Natural killer cell treated with Interleukin-12 subunit alpha and Interleukin-12 subunit beta and Interleukin-15 and Interleukin-18, amount 100 ng/mL, for 72 hours (primary cell): ENCODE measurements around the gene ETNK1. TPM values are rescaled to one million over a fixed set of nuclear protein-coding genes. Genes with fewer than 3 reads are reported as not detected.
A peak's percentile ranks its signal among the peaks of the same experiment; 100 is the strongest.

Source experiments
- ATAC-seq, 2 donors: fragments of 150-1000 bp; cut with Tn5 transposase in 1 of 2; sonication (Bioruptor Pico), chemical (Tn5 transposase) in 1 of 2; 2 replicates each; pipeline ENCODE4 v1.10.0; 2021
- DNase-seq: peaks from one replicate; pipeline ENCODE4 v3.0.0; 2022; ENCODE audit warnings: low spot score
- H3K27ac Mint-ChIP-seq, 2 donors: 1 replicate in 1 of 2; 2 replicates in 1 of 2; pipeline ENCODE4 v1.8.0; 2022; ENCODE audit warnings: mixed read lengths in 2 of 2, mild to moderate bottlenecking in 1 of 2, moderate library complexity in 1 of 2
- H3K27me3 Mint-ChIP-seq, 2 donors: 1 replicate in 1 of 2; 2 replicates in 1 of 2; pipeline ENCODE4 v1.8.0; 2022; ENCODE audit warnings: mixed read lengths in 2 of 2
- H3K36me3 Mint-ChIP-seq: one replicate; pipeline ENCODE4 v1.8.0; 2022; ENCODE audit warnings: mixed read lengths
- H3K4me1 Mint-ChIP-seq, 2 donors: 1 replicate in 1 of 2; 2 replicates in 1 of 2; pipeline ENCODE4 v1.8.0; 2022; ENCODE audit warnings: low read depth in 2 of 2, mixed read lengths in 2 of 2, mild to moderate bottlenecking in 1 of 2
- H3K4me3 Mint-ChIP-seq: one replicate; pipeline ENCODE4 v1.8.0; 2022; ENCODE audit warnings: mixed read lengths
- H3K9me3 Mint-ChIP-seq: 2 replicates; pipeline ENCODE4 v1.8.0; 2022; ENCODE audit warnings: mixed read lengths
- total RNA-seq, 2 donors: library from RNA; stranded (reverse); gene quantifications; one replicate each; pipeline ENCODE4 v1.2.3, GENCODE V29; 2022

ETNK1 gene
- total RNA-seq, 2 donors from 2014 or later, result 96.3 to 101 TPM

DNA sequence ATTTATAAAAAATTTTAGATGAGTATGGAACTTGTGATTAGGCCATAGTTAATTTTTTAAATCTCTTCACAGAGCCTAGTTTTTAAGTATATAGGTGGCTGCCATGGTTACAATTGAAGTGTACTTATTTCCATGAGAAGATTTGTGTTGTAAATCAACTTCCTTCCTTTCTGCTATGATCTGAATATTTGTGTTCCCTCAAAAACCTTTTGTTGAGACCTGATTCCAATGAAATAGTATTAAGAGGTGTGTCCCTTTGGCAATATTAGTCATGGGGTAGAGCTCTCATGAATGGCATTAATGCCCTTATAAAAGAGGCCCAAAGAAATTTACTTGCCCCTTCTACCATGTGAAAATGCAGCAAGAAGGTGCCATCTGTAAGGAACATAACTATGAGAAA is 28.8 kb downstream of the ETNK1 start:
- ATAC-seq (no peak), DNase-seq (no peak)
- Mint-ChIP-seq H3K4me1 (peaks cover 35 to 50% of the 10 kb centered on the region in 2 donors), H3K36me3 (peaks cover 10% of the 10 kb centered on the region), H3K4me3 (no peak overlapping the region), H3K27me3 (no peaks in the 10 kb centered on the region), H3K9me3 (no peaks in the 10 kb centered on the region), H3K27ac (peak overlapping the region in 1 of 2 donors; percentile 22)

DNA sequence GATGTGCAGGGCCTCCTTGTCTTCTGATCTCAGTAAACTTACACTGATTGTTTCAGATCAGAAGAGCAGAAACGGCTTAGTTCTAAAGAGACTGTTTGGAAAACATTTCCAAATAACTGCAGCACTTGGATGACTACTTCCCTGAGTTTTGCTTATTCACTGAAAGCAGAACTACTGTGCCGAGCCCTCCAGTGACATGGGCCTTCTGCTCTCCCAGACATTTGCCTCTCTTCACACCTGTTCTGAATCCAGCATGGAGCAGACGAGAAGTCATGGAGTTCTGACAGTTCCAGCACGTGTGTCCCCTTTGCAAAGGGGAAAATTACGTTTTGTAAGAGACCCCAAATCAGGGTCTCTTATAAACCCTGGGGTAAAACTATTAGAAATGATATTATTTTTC is 31.4 kb downstream of the ETNK1 start:
- H3K27me3 Mint-ChIP-seq, result no peaks in the 10 kb centered on the region
- peaks cover 21% of the 10 kb centered on the region for H3K36me3 Mint-ChIP-seq
- no peak for DNase-seq
- H3K4me1 Mint-ChIP-seq, result peaks cover 29 to 39% of the 10 kb centered on the region in 2 donors
- no peak for ATAC-seq
- H3K4me3 Mint-ChIP-seq, result no peak overlapping the region
- no peaks in the 10 kb centered on the region for H3K9me3 Mint-ChIP-seq
- peak overlapping the region in 1 of 2 donors; percentile 38 for H3K27ac Mint-ChIP-seq

DNA sequence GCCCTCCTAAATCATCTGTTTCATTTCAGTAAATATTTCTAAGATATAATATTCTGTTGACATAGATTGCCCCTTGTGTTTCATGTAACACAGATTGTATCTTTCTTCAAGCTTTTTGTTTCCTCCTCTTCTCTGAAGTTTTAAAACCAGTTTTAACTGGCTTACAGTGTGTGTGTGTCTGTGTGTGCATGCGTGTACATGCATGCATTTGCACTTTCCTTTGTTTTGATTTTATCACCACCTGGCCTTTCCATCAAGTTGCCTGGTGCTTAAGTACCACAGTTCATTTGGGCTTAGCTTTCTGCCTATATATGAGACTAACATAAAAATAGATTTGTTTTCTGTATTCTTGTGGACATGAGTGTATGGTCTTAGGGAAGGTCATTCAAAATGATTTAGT is 31.9 kb downstream of the ETNK1 start:
- peaks cover 28 to 37% of the 10 kb centered on the region in 2 donors for H3K4me1 Mint-ChIP-seq
- peaks cover 18% of the 10 kb centered on the region for H3K36me3 Mint-ChIP-seq
- H3K9me3 Mint-ChIP-seq, result no peaks in the 10 kb centered on the region
- no peaks in the 10 kb centered on the region for H3K27me3 Mint-ChIP-seq
- no peak for ATAC-seq
- H3K4me3 Mint-ChIP-seq, result no peak overlapping the region
- H3K27ac Mint-ChIP-seq, result peak overlapping the region in 1 of 2 donors; percentile 38
- DNase-seq, result no peak

DNA sequence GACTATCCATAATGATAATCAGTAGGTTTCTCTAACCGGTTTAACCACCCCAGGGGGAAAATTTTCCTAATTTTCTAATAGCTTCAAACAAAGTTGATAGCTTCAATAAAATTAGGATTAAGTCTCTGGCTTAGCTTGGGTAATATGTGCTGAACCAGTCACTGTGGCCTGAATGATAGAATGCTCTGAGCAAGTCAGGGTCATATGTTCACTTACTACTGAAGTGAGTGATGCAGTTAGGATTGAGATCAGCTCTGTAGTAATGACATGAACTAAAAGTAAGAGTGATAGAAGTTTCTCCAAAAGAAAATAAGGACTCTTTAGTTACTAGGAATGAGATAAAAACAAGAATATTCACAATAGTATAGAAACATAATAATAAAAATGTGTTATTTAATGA is 32.6 kb downstream of the ETNK1 start:
- Mint-ChIP-seq H3K4me1 (peaks cover 26 to 31% of the 10 kb centered on the region in 2 donors), H3K9me3 (no peaks in the 10 kb centered on the region), H3K27me3 (no peaks in the 10 kb centered on the region), H3K36me3 (peaks cover 15% of the 10 kb centered on the region), H3K4me3 (no peak overlapping the region), H3K27ac (peak overlapping the region; percentile 38 to 74)
- ATAC-seq (peak in 1 of 2 donors; percentile 77), DNase-seq (no peak)

DNA sequence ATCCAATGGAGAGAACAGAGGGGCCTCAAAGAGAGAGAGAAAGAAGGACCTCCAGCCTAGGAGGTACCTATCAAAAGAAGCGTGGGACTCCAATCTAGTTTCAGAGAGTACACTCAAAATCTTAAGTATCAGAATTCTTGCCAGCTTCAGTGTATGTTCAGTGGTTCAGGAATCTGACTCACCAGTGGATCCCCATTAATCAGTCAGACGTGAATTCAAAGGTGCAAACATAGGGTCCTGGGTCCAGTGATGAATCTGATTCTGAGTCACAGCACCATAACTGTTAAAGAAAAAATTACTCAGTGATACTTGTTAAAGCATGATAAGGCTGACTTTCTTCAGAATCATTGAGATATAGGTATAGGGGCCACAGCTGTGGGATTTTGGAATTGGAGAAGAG is 33.2 kb downstream of the ETNK1 start:
- peak overlapping the region; percentile 38 to 74 for H3K27ac Mint-ChIP-seq
- DNase-seq (no peak), ATAC-seq (peak; percentile 75 to 91)
- no peaks in the 10 kb centered on the region for H3K27me3 Mint-ChIP-seq
- no peak overlapping the region for H3K4me3 Mint-ChIP-seq
- H3K9me3 Mint-ChIP-seq, result no peaks in the 10 kb centered on the region
- peaks cover 12% of the 10 kb centered on the region for H3K36me3 Mint-ChIP-seq
- H3K4me1 Mint-ChIP-seq, result peaks cover 20 to 24% of the 10 kb centered on the region in 2 donors

DNA sequence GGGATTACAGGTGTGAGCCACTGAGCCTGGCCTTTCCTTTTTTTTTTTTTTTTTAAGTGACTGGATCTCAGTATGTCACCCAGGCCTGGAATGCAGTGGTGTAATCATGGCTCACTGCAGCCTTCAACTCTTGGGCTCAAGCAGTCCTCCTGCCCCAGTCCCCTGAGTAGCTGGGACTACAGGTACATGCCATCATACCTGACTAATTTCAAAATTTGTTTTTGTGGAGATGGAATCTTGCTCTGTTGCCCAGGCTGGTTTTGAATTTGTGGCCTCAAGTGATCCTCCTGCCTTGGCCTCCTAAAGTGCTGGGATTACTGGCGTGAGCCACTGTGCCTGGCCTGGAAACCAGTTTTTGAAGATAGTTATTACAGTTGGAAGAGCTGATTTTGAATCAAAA is 37.4 kb downstream of the ETNK1 start:
- Mint-ChIP-seq H3K36me3 (peaks cover 10% of the 10 kb centered on the region), H3K27ac (no peak overlapping the region), H3K9me3 (no peaks in the 10 kb centered on the region), H3K4me1 (peaks cover 18 to 26% of the 10 kb centered on the region in 2 donors), H3K4me3 (no peak overlapping the region), H3K27me3 (no peaks in the 10 kb centered on the region)
- no peak for ATAC-seq
- no peak for DNase-seq

DNA sequence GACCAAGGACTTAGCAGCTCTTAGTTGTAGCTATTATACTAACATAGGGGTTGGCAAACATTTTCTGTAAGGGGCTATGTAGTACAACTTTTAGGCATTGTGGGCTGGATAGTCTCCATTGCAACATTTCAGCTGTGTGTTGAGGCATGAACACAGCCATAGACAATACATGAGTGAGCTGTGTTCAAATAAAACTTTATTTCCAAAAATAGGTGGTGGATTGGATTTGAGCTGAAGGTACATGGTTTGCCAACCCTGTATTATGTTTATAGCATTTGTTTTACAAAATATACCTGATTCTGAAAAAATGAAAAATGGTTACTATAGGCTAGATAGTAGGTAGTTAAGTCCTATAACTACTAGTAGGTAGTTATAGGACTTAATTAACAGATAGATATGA is 40.5 kb downstream of the ETNK1 start:
- H3K36me3 Mint-ChIP-seq, result peaks cover 6% of the 10 kb centered on the region
- no peak overlapping the region for H3K4me3 Mint-ChIP-seq
- ATAC-seq, result no peak
- no peaks in the 10 kb centered on the region for H3K27me3 Mint-ChIP-seq
- H3K9me3 Mint-ChIP-seq, result no peaks in the 10 kb centered on the region
- DNase-seq, result no peak
- H3K27ac Mint-ChIP-seq, result peak overlapping the region in 1 of 2 donors; percentile 48
- peaks cover 5 to 12% of the 10 kb centered on the region in 2 donors for H3K4me1 Mint-ChIP-seq

DNA sequence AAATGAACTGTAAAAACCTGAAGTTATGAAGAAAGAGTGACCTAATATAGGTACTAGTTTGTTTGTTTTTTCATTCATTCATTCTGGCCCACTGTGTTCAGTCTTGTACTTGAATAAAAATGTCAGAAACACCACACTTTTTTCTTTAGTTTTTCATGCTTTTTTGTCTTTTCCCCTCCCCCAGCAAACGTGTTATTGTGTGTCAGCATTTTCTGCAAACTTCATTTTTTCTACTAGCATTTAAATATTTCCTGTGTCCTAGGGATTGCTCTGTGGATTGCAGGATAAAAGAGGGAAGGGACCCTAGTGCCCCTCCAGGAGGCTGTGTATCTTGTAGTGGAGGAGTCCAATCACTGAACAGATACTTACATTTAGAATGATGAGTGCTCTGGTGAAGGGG is 42.2 kb downstream of the ETNK1 start:
- Mint-ChIP-seq H3K27ac (no peak overlapping the region), H3K27me3 (no peaks in the 10 kb centered on the region), H3K36me3 (no peaks in the 10 kb centered on the region), H3K9me3 (no peaks in the 10 kb centered on the region), H3K4me1 (peaks cover 5 to 9% of the 10 kb centered on the region in 2 donors), H3K4me3 (no peak overlapping the region)
- ATAC-seq, result no peak
- no peak for DNase-seq

DNA sequence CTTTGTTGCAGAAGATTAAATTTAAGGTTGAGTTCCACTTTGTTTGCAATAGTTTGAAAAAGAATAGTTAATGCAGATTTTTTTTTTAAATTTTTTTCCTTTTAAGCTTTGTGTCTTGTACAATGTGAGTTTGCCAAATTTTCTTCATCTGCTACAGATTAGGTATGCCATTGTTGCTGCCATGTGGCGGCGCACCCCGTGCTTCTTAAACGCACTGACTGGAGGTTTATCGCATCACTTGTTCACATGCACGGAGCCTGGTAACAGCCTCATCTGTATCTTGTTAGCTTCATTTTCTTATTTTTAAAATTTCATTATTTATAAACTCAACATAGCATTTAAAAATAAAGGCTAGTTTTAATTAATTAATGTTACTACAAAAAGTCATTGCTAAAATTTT is 43.5 kb downstream of the ETNK1 start:
- DNase-seq, result no peak
- Mint-ChIP-seq H3K27ac (no peak overlapping the region), H3K36me3 (no peaks in the 10 kb centered on the region), H3K9me3 (no peaks in the 10 kb centered on the region), H3K27me3 (no peaks in the 10 kb centered on the region), H3K4me1 (peaks cover 5 to 9% of the 10 kb centered on the region in 2 donors), H3K4me3 (no peak overlapping the region)
- ATAC-seq, result no peak

DNA sequence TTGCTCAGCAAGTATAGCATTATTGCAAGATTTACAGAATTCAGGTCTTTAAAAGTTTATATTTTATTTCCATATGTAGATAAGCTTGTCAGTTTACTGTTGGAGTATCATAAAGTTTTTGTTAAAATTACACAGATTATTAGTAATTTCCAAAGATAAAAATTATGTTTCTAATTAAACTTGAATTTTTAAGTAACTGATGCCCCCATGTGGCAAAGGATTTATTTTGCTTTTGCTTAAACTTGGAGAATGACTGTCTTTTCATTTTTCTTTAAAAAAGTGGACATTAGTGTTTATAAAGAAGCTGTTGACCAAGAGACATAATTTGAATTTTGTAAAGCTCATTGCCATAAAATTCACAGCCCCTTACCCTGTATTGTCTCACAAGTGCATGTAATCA is 45.8 kb downstream of the ETNK1 start:
- Mint-ChIP-seq H3K9me3 (no peaks in the 10 kb centered on the region), H3K4me1 (peaks cover 3% of the 10 kb centered on the region in 2 donors), H3K4me3 (no peak overlapping the region), H3K36me3 (no peaks in the 10 kb centered on the region), H3K27ac (no peak overlapping the region), H3K27me3 (no peaks in the 10 kb centered on the region)
- ATAC-seq, result no peak
- DNase-seq, result no peak

DNA sequence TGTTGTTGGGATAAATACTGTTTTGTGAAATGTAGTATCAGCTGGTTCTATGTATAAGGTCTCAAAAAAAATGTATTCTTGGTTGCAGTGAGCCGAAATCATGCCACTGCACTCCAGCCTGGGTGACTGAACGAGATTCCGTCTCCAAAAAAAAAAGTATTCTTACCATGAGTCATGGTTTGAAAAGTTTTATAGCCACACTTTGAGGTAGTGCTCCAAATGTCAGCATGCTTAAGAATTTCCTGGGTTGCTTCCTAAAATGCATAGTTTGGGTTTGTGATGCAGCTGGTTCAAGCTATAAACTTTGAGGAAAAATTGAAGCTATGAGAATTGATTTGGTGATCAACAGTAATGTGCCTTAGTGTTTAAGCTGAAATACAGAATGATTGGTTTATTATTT is 48.0 kb downstream of the ETNK1 start:
- ATAC-seq, result no peak
- Mint-ChIP-seq H3K27me3 (no peaks in the 10 kb centered on the region), H3K27ac (peak overlapping the region in 1 of 2 donors; percentile 46), H3K4me1 (peaks cover 6 to 9% of the 10 kb centered on the region in 2 donors), H3K36me3 (peaks cover 20% of the 10 kb centered on the region), H3K9me3 (no peaks in the 10 kb centered on the region), H3K4me3 (no peak overlapping the region)
- no peak for DNase-seq

DNA sequence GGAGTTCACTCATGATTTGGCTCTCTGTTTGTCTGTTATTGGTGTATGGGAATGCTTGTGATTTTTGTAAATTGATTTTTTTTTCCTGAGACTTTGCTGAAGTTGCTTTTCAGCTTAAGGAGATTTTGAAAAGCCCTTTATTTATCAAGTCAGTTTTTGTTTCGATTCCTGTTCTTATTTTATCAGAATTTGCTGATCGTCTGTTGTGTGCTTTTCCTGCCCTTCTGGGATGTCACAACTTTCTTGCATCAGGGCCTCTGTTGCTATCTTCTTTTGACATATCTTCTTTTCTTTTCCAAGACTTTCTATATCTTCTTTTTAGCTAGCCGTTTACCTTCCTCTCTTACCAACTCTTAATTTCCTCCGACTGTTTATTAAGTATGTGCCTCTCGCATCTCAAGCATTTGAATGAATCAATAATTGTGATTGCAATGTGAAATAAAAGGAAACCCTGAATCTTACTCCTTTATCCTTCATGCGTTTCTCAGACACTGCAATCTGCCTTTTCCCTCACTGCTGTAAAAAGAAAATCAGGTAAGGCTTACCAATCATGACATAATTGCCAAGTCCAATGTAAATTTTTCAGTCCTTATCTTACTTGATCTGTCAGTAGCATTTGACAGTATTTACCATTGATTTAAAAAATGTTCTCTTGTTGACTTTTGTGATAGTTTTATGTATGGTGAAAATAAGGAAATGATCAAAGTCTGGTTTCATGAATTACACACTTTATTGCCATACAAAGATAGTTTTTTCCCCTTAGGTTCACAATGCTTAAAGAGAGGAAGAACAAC is 53.0 kb downstream of the ETNK1 start:
- Mint-ChIP-seq H3K4me1 (peaks cover 14 to 15% of the 10 kb centered on the region in 2 donors), H3K9me3 (no peaks in the 10 kb centered on the region), H3K36me3 (peaks cover 32% of the 10 kb centered on the region), H3K27me3 (no peaks in the 10 kb centered on the region), H3K4me3 (no peak overlapping the region), H3K27ac (peak overlapping the region; percentile 24 to 41)
- DNase-seq (no peak), ATAC-seq (no peak)

DNA sequence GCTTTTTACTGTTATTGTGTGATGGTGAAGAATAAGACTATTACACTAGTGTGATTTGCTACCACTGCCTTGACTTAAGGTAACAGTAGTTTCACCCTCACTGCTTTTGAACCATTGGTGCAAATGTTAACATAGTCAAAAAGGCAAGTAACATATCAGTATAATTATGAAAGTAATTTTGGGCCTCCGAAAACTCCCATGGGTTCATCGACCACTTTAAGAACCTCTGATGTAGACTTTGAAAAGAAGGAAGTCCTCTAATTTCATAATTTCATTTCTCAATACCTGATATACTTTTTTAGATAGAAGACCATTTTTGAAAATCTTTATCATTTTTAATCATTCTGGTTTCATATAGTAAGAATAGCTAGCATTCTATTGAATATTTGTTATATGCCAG is 57.7 kb downstream of the ETNK1 start:
- no peak overlapping the region for H3K4me3 Mint-ChIP-seq
- peaks cover 22 to 28% of the 10 kb centered on the region in 2 donors for H3K4me1 Mint-ChIP-seq
- H3K9me3 Mint-ChIP-seq, result no peaks in the 10 kb centered on the region
- H3K36me3 Mint-ChIP-seq, result peaks cover 25% of the 10 kb centered on the region
- DNase-seq (no peak), ATAC-seq (no peak)
- no peaks in the 10 kb centered on the region for H3K27me3 Mint-ChIP-seq
- no peak overlapping the region for H3K27ac Mint-ChIP-seq

DNA sequence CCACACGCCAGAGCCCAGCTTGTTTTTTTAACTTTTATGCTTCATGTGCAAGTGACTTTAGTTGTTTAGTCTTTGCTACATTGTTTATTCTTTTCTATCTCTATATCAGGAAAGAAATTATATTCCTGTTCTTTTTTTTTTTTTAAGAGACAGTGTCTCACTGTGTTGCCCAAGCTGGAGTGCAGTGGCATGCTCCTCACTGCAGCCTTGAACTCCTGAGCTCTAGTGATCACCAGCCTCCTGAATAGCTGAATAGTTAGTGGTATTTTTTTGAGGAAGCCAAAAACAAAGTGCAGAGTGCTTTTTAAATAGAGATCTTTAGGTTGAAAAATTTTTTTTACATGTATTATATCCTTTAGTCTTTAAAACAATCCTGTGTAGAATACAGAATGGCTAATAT is 58.2 kb downstream of the ETNK1 start:
- Mint-ChIP-seq H3K4me1 (peaks cover 18 to 25% of the 10 kb centered on the region in 2 donors), H3K36me3 (peaks cover 22% of the 10 kb centered on the region), H3K9me3 (no peaks in the 10 kb centered on the region), H3K27ac (no peak overlapping the region), H3K27me3 (no peaks in the 10 kb centered on the region), H3K4me3 (no peak overlapping the region)
- no peak for DNase-seq
- ATAC-seq, result no peak
